ENCODE data around the gene TMIE. TPM values are rescaled to one million over a fixed set of nuclear protein-coding genes. Genes with fewer than 3 reads are reported as not detected.
A peak's percentile ranks its signal among the peaks of the same experiment; 100 is the strongest.

The TMIE gene
- total RNA-seq, 1 experiment from 2014 or later, result not detected

GRCh38 chr3:46711305-46711704, 10.1 kb downstream of the TMIE start:
- no peak overlapping the region for H3K4me3 ChIP-seq (ENCODE audit: low read depth, low read length)
- BruUV-seq (replicated peaks), result no TSS peak
- Mint-ChIP-seq H3K4me3 (ENCODE audit: unreplicated experiment) (no peak overlapping the region), H3K36me3 (ENCODE audit: insufficient read depth, unreplicated experiment) (peaks cover 5% of the 10 kb centered on the region), H3K27ac (ENCODE audit: unreplicated experiment) (no peak overlapping the region), H3K27me3 (ENCODE audit: insufficient read depth, unreplicated experiment) (no peaks in the 10 kb centered on the region), H3K9me3 (ENCODE audit: unreplicated experiment) (no peaks in the 10 kb centered on the region), H3K4me1 (ENCODE audit: low read depth, unreplicated experiment) (no peaks in the 10 kb centered on the region)
- DNase-seq, result peak in 1 of 2 experiments; percentile 53
- H3K9me3 ChIP-seq, result no peaks in the 10 kb centered on the region
- intact Hi-C loops (cut with micrococcal nuclease; ENCODE audit: unreplicated experiment), result no loop called here
- ChIA-PET POLR2A (no interaction called here), CTCF (no interaction called here)
- H3K36me3 ChIP-seq (ENCODE audit: control insufficient read depth, insufficient read depth, low read length), result no peaks in the 10 kb centered on the region
- peaks cover 10% of the 10 kb centered on the region for H3K4me1 ChIP-seq
- TF ChIP-seq CTCF (IDR thresholded peaks at IDR 0.05; ENCODE audit: insufficient read depth in 1 of 2, low read depth in 1 of 2, low read length in 1 of 2, severe bottlenecking in 1 of 2, unreplicated experiment in 1 of 2), result no peak
- H3K27me3 ChIP-seq (replicated peaks; ENCODE audit: control insufficient read depth, insufficient read depth, low read length), result no peaks in the 10 kb centered on the region

GRCh38 chr3:46711760-46712159, 10.6 kb downstream of the TMIE start:
- Histone ChIP-seq H3K4me1 (peaks cover 10% of the 10 kb centered on the region), H3K27me3 (replicated peaks; ENCODE audit: control insufficient read depth, insufficient read depth, low read length) (no peaks in the 10 kb centered on the region), H3K4me3 (ENCODE audit: low read depth, low read length) (no peak overlapping the region), H3K36me3 (ENCODE audit: control insufficient read depth, insufficient read depth, low read length) (no peaks in the 10 kb centered on the region), H3K9me3 (no peaks in the 10 kb centered on the region)
- no peaks in the 10 kb centered on the region for H3K4me1 Mint-ChIP-seq (ENCODE audit: low read depth, unreplicated experiment)
- H3K4me3 Mint-ChIP-seq (ENCODE audit: unreplicated experiment), result no peak overlapping the region
- intact Hi-C loops (cut with micrococcal nuclease; ENCODE audit: unreplicated experiment), result no loop called here
- no peak for TF ChIP-seq CTCF (IDR thresholded peaks at IDR 0.05; ENCODE audit: insufficient read depth in 1 of 2, low read depth in 1 of 2, low read length in 1 of 2, severe bottlenecking in 1 of 2, unreplicated experiment in 1 of 2)
- no TSS peak for BruUV-seq (replicated peaks)
- H3K9me3 Mint-ChIP-seq (ENCODE audit: unreplicated experiment), result no peaks in the 10 kb centered on the region
- H3K27ac Mint-ChIP-seq (ENCODE audit: unreplicated experiment), result no peak overlapping the region
- DNase-seq, result no peak
- ChIA-PET POLR2A (interaction anchor here (0.6 kb wide), 1 partner anchor 229 kb away, joined by 5 read pairs; no protein-coding TSS in a partner anchor), CTCF (no interaction called here)
- H3K36me3 Mint-ChIP-seq (ENCODE audit: insufficient read depth, unreplicated experiment), result peaks cover 6% of the 10 kb centered on the region
- no peaks in the 10 kb centered on the region for H3K27me3 Mint-ChIP-seq (ENCODE audit: insufficient read depth, unreplicated experiment)

GRCh38 chr3:46712191-46713049, 11.2 kb downstream of the TMIE start:
- intact Hi-C loops (cut with micrococcal nuclease; ENCODE audit: unreplicated experiment), result no loop called here
- Histone ChIP-seq H3K4me3 (ENCODE audit: low read depth, low read length) (no peak overlapping the region), H3K36me3 (ENCODE audit: control insufficient read depth, insufficient read depth, low read length) (no peaks in the 10 kb centered on the region), H3K4me1 (peaks cover 10% of the 10 kb centered on the region), H3K9me3 (no peaks in the 10 kb centered on the region), H3K27me3 (replicated peaks; ENCODE audit: control insufficient read depth, insufficient read depth, low read length) (no peaks in the 10 kb centered on the region)
- no peaks in the 10 kb centered on the region for H3K9me3 Mint-ChIP-seq (ENCODE audit: unreplicated experiment)
- H3K4me1 Mint-ChIP-seq (ENCODE audit: low read depth, unreplicated experiment), result no peaks in the 10 kb centered on the region
- H3K4me3 Mint-ChIP-seq (ENCODE audit: unreplicated experiment), result no peak overlapping the region
- no peak for TF ChIP-seq CTCF (IDR thresholded peaks at IDR 0.05; ENCODE audit: insufficient read depth in 1 of 2, low read depth in 1 of 2, low read length in 1 of 2, severe bottlenecking in 1 of 2, unreplicated experiment in 1 of 2)
- H3K36me3 Mint-ChIP-seq (ENCODE audit: insufficient read depth, unreplicated experiment), result peaks cover 6% of the 10 kb centered on the region
- DNase-seq, result peak in 1 of 2 experiments; percentile 14
- BruUV-seq (replicated peaks), result no TSS peak
- POLR2A ChIA-PET, result interaction anchor here (0.6 kb wide), 1 partner anchor 229 kb away, joined by 5 read pairs; no protein-coding TSS in a partner anchor
- CTCF ChIA-PET, result no interaction called here
- no peak overlapping the region for H3K27ac Mint-ChIP-seq (ENCODE audit: unreplicated experiment)
- no peaks in the 10 kb centered on the region for H3K27me3 Mint-ChIP-seq (ENCODE audit: insufficient read depth, unreplicated experiment)

All from Caco-2 (cell line).